Hepatocyte (in vitro differentiated cells): ENCODE results near the gene DYNC1I2.

Experiments
- CTCF ChIP-seq: fragments of 200-600 bp; sonication (generic); IDR thresholded peaks from 2 replicates; pipeline ENCODE4 v1.5.1; 2016; ENCODE audit warnings: antibody characterized with exemption, mild to moderate bottlenecking; ENCODE audit not compliant: poor library complexity
- EZH2 ChIP-seq: fragments of 200-600 bp; sonication (generic); IDR thresholded peaks from 2 replicates; pipeline ENCODE4 v1.6.1; 2016; ENCODE audit warnings: antibody characterized with exemption, mild to moderate bottlenecking, borderline replicate concordance
- EZH2phosphoT487 ChIP-seq: fragments of 200-600 bp; sonication (generic); IDR thresholded peaks from one replicate; pipeline ENCODE4 v1.6.1; 2018; ENCODE audit warnings: antibody characterized with exemption, mild to moderate bottlenecking, low read depth, moderate library complexity; ENCODE audit not compliant: unreplicated experiment, severe bottlenecking

GRCh38 chr2:171728989-171729951, 42.0 kb downstream of the DYNC1I2 start:
- TF ChIP-seq EZH2phosphoT487 (no peak), CTCF (no peak), EZH2 (no peak)
